GM13976 (cell line): ENCODE data around the gene FAM171A1.

Experiments used
- DNase-seq: peaks from one replicate; pipeline ENCODE4 v3.0.0; 2012; ENCODE audit warnings: low spot score
- CTCF ChIP-seq: IDR thresholded peaks from 2 replicates; pipeline ENCODE4 v1.5.1; 2012; ENCODE audit warnings: borderline replicate concordance, mild to moderate bottlenecking; ENCODE audit not compliant: insufficient read depth; ENCODE audit errors: extremely low read depth, missing control alignments, control extremely low read depth
- in situ Hi-C: fragments of 300-500 bp; cut with MboI; formaldehyde crosslinking; loops from one replicate; pipeline ENCODE4 v1.12.0; 2022; ENCODE audit warnings: low sequenced_read_pairs, mixed read lengths, inconsistent platforms; ENCODE audit not compliant: unreplicated experiment

Gene FAM171A1

GRCh38 chr10:15322356-15322755 is 48.7 kb downstream of the FAM171A1 start:
- TF ChIP-seq CTCF, result no peak
- DNase-seq, result no peak
- in situ Hi-C loops, result no loop called here

GRCh38 chr10:15321431-15322341 is 49.4 kb downstream of the FAM171A1 start:
- TF ChIP-seq CTCF, result no peak
- DNase-seq, result no peak
- in situ Hi-C loops, result no loop called here

GRCh38 chr10:15320522-15321203 is 50.4 kb downstream of the FAM171A1 start:
- DNase-seq, result no peak
- in situ Hi-C loops, result no loop called here
- TF ChIP-seq CTCF, result no peak

GRCh38 chr10:15320118-15320517 is 51.0 kb downstream of the FAM171A1 start:
- TF ChIP-seq CTCF, result no peak
- in situ Hi-C loops, result no loop called here
- no peak for DNase-seq

- TF ChIP-seq CTCF, result no peak
- no peak for DNase-seq
- in situ Hi-C loops, result no loop called here
Observed at GRCh38 chr10:15316871-15317464, 54.1 kb downstream of the FAM171A1 start.

GRCh38 chr10:15316145-15316544 is 54.9 kb downstream of the FAM171A1 start:
- no peak for TF ChIP-seq CTCF
- in situ Hi-C loops, result no loop called here
- no peak for DNase-seq
